ENCODE measurements around the gene SNTG2. TPM values are rescaled to one million over a fixed set of nuclear protein-coding genes. Genes with fewer than 3 reads are reported as not detected.
"Not testable (repeated sequence)": the region's sequence is repeated elsewhere in the genome, so short reads cannot be mapped to it uniquely, and the experiment has no call there.

The SNTG2 gene
- 1 to 10 TPM; 2.9 to 3.5 TPM for total RNA-seq

GRCh38 chr2:950080-950966 is at the start of gene SNTG2:
TSS of gene SNTG2 (plus strand) at chr2:950849. CDS start at chr2:950997, 148 bp downstream.
- Mint-ChIP-seq H3K36me3 (peaks cover 3% of the 10 kb centered on the region), H3K9me3 (no peaks in the 10 kb centered on the region), H3K27ac (peak within 1 kb of the TSS; percentile 81), H3K4me1 (peaks cover 35% of the 10 kb centered on the region), H3K4me3 (peak within 1 kb of the TSS; percentile 87), H3K27me3 (peaks cover 16% of the 10 kb centered on the region)
- ATAC-seq (ENCODE audit: low read depth) (peak; percentile 85), DNase-seq (peak; percentile 89)
- POLR2A ChIA-PET, result interaction anchor here (0.6 to 3.0 kb wide), 9 partner anchors 12 to 273 kb away, joined by 3 to 31 read pairs (median 4); partner anchors contain the start of gene TMEM18

- DNase-seq (no peak), ATAC-seq (ENCODE audit: low read depth) (no peak)
- no peak overlapping the region for H3K27ac Mint-ChIP-seq
- POLR2A ChIA-PET, result no interaction called here
- H3K9me3 Mint-ChIP-seq, result peaks cover 5% of the 10 kb centered on the region
- no peaks in the 10 kb centered on the region for H3K4me1 Mint-ChIP-seq
- no peaks in the 10 kb centered on the region for H3K36me3 Mint-ChIP-seq
- H3K27me3 Mint-ChIP-seq, result no peaks in the 10 kb centered on the region
- no peak overlapping the region for H3K4me3 Mint-ChIP-seq
Observed at GRCh38 chr2:902584-902983, 48.1 kb upstream of the SNTG2 start.

GRCh38 chr2:903223-903900 is 47.3 kb upstream of the SNTG2 start:
- no peak overlapping the region for H3K4me3 Mint-ChIP-seq
- ATAC-seq (ENCODE audit: low read depth), result no peak
- no peaks in the 10 kb centered on the region for H3K4me1 Mint-ChIP-seq
- POLR2A ChIA-PET, result no interaction called here
- no peaks in the 10 kb centered on the region for H3K27me3 Mint-ChIP-seq
- H3K9me3 Mint-ChIP-seq, result peaks cover 5% of the 10 kb centered on the region
- no peak for DNase-seq
- no peaks in the 10 kb centered on the region for H3K36me3 Mint-ChIP-seq
- H3K27ac Mint-ChIP-seq, result no peak overlapping the region

- Mint-ChIP-seq H3K9me3 (peaks cover 9% of the 10 kb centered on the region), H3K4me3 (no peak overlapping the region), H3K27me3 (no peaks in the 10 kb centered on the region), H3K27ac (no peak overlapping the region), H3K4me1 (peaks cover 4% of the 10 kb centered on the region), H3K36me3 (peaks cover 3% of the 10 kb centered on the region)
- no peak for DNase-seq
- ATAC-seq (ENCODE audit: low read depth), result no peak
- POLR2A ChIA-PET, result no interaction called here
Observed at GRCh38 chr2:904246-905024, 46.2 kb upstream of the SNTG2 start.

- DNase-seq (no peak), ATAC-seq (ENCODE audit: low read depth) (no peak)
- H3K9me3 Mint-ChIP-seq, result peaks cover 7% of the 10 kb centered on the region
- peaks cover 3% of the 10 kb centered on the region for H3K36me3 Mint-ChIP-seq
- H3K27me3 Mint-ChIP-seq, result no peaks in the 10 kb centered on the region
- H3K4me1 Mint-ChIP-seq, result peaks cover 5% of the 10 kb centered on the region
- no peak overlapping the region for H3K27ac Mint-ChIP-seq
- H3K4me3 Mint-ChIP-seq, result no peak overlapping the region
- POLR2A ChIA-PET, result no interaction called here
Observed at GRCh38 chr2:905091-905832, 45.4 kb upstream of the SNTG2 start.

GRCh38 chr2:905833-906140 is 44.9 kb upstream of the SNTG2 start:
- POLR2A ChIA-PET, result no interaction called here
- Mint-ChIP-seq H3K36me3 (peaks cover 3% of the 10 kb centered on the region), H3K4me3 (no peak overlapping the region), H3K4me1 (peaks cover 6% of the 10 kb centered on the region), H3K9me3 (peaks cover 10% of the 10 kb centered on the region), H3K27ac (no peak overlapping the region), H3K27me3 (no peaks in the 10 kb centered on the region)
- DNase-seq (no peak), ATAC-seq (ENCODE audit: low read depth) (no peak)

GRCh38 chr2:907706-908105 is 42.9 kb upstream of the SNTG2 start:
- H3K36me3 Mint-ChIP-seq, result peaks cover 5% of the 10 kb centered on the region
- POLR2A ChIA-PET, result no interaction called here
- DNase-seq, result no peak
- H3K9me3 Mint-ChIP-seq, result peaks cover 8% of the 10 kb centered on the region
- H3K27ac Mint-ChIP-seq, result no peak overlapping the region
- peaks cover 6% of the 10 kb centered on the region for H3K4me1 Mint-ChIP-seq
- H3K27me3 Mint-ChIP-seq, result no peaks in the 10 kb centered on the region
- no peak for ATAC-seq (ENCODE audit: low read depth)
- no peak overlapping the region for H3K4me3 Mint-ChIP-seq

- Mint-ChIP-seq H3K36me3 (peaks cover 5% of the 10 kb centered on the region), H3K27ac (no peak overlapping the region), H3K27me3 (no peaks in the 10 kb centered on the region), H3K4me1 (peaks cover 6% of the 10 kb centered on the region), H3K9me3 (peaks cover 8% of the 10 kb centered on the region), H3K4me3 (no peak overlapping the region)
- POLR2A ChIA-PET, result no interaction called here
- ATAC-seq (ENCODE audit: low read depth) (no peak), DNase-seq (no peak)
Observed at GRCh38 chr2:908568-908967, 42.1 kb upstream of the SNTG2 start.

GRCh38 chr2:909764-910379 is 40.8 kb upstream of the SNTG2 start:
- POLR2A ChIA-PET; H3K9me3 Mint-ChIP-seq; H3K36me3 Mint-ChIP-seq; H3K4me1 Mint-ChIP-seq; DNase-seq; H3K27me3 Mint-ChIP-seq; ATAC-seq (ENCODE audit: low read depth): not testable (repeated sequence)
- Mint-ChIP-seq H3K4me3 (peak overlapping the region; percentile 32), H3K27ac (peak overlapping the region; percentile 61)

GRCh38 chr2:910698-911097 is 40.0 kb upstream of the SNTG2 start:
- peaks cover 6% of the 10 kb centered on the region for H3K4me1 Mint-ChIP-seq
- POLR2A ChIA-PET, result no interaction called here
- H3K9me3 Mint-ChIP-seq, result peaks cover 10% of the 10 kb centered on the region
- H3K36me3 Mint-ChIP-seq, result peaks cover 5% of the 10 kb centered on the region
- ATAC-seq (ENCODE audit: low read depth) (no peak), DNase-seq (no peak)
- H3K27me3 Mint-ChIP-seq, result no peaks in the 10 kb centered on the region
- no peak overlapping the region for H3K4me3 Mint-ChIP-seq
- no peak overlapping the region for H3K27ac Mint-ChIP-seq

GRCh38 chr2:915979-916378 is 34.7 kb upstream of the SNTG2 start:
- Mint-ChIP-seq H3K4me3 (no peak overlapping the region), H3K9me3 (peaks cover 2% of the 10 kb centered on the region), H3K27ac (no peak overlapping the region), H3K27me3 (no peaks in the 10 kb centered on the region), H3K4me1 (no peaks in the 10 kb centered on the region), H3K36me3 (peaks cover 2% of the 10 kb centered on the region)
- no peak for DNase-seq
- ATAC-seq (ENCODE audit: low read depth), result no peak
- POLR2A ChIA-PET, result no interaction called here

GRCh38 chr2:916935-917334 is 33.7 kb upstream of the SNTG2 start:
- H3K4me3 Mint-ChIP-seq, result no peak overlapping the region
- DNase-seq, result no peak
- peaks cover 2% of the 10 kb centered on the region for H3K9me3 Mint-ChIP-seq
- no peaks in the 10 kb centered on the region for H3K36me3 Mint-ChIP-seq
- no peak for ATAC-seq (ENCODE audit: low read depth)
- no peaks in the 10 kb centered on the region for H3K4me1 Mint-ChIP-seq
- no peaks in the 10 kb centered on the region for H3K27me3 Mint-ChIP-seq
- no peak overlapping the region for H3K27ac Mint-ChIP-seq
- POLR2A ChIA-PET, result no interaction called here

GRCh38 chr2:919672-920071 is 31.0 kb upstream of the SNTG2 start:
- ATAC-seq (ENCODE audit: low read depth), result no peak
- H3K27me3 Mint-ChIP-seq, result peaks cover 2% of the 10 kb centered on the region
- no peak overlapping the region for H3K27ac Mint-ChIP-seq
- no peaks in the 10 kb centered on the region for H3K36me3 Mint-ChIP-seq
- no peak for DNase-seq
- no peaks in the 10 kb centered on the region for H3K9me3 Mint-ChIP-seq
- POLR2A ChIA-PET, result no interaction called here
- H3K4me3 Mint-ChIP-seq, result no peak overlapping the region
- no peaks in the 10 kb centered on the region for H3K4me1 Mint-ChIP-seq
